ENCODE results near the gene MED13L. TPM values are rescaled to one million over a fixed set of nuclear protein-coding genes. Genes with fewer than 3 reads are reported as not detected.

Gene MED13L
- total and polyA plus RNA-seq, 2 of the 8 experiments (the other 6 are each of a cell fraction or from before 2014, with no cell fraction given), result 15.9 to 51.7 TPM

GRCh38 chr12:116291218-116291617 lies 13.7 kb upstream of the MED13L start (continued):
- no peak for TF ChIP-seq RAD21 (IDR thresholded peaks at IDR 0.05 in 1 of 2, conservative IDR thresholded peaks at IDR 0.05 in 1 of 2; ENCODE audit: low read depth in 2 of 2, low read length in 2 of 2)
- TF ChIP-seq YY1 (IDR thresholded peaks at IDR 0.05; ENCODE audit: low read depth, low read length), result no peak
- no peak for TF ChIP-seq RFX5 (IDR thresholded peaks at IDR 0.05; ENCODE audit: borderline replicate concordance, low read depth, low read length)
- TF ChIP-seq RNF2 (IDR thresholded peaks at IDR 0.05; ENCODE audit: borderline replicate concordance, low read depth, low read length, missing control alignments, poor library complexity, severe bottlenecking), result no peak
